CD14-positive monocyte (primary cell): ENCODE measurements around the gene FANCI. TPM values are rescaled to one million over a fixed set of nuclear protein-coding genes. Genes with fewer than 3 reads are reported as not detected.
"Not testable (repeated sequence)": the region's sequence is repeated elsewhere in the genome, so short reads cannot be mapped to it uniquely, and the experiment has no call there.

Source experiments
- DNase-seq, 3 donors: peaks; one replicate each; pipeline ENCODE4 v3.0.0-alpha.2; 2011 to 2022
- H2AFZ ChIP-seq: 2 replicates; pipeline ENCODE4 v1.6.0; 2012; ENCODE audit warnings: mild to moderate bottlenecking, low read depth, low read length, inconsistent platforms; ENCODE audit not compliant: insufficient read depth, poor library complexity, severe bottlenecking
- H3K27ac ChIP-seq, 2 donors: 1 replicate in 1 of 2; 2 replicates in 1 of 2; pipeline ENCODE4 v1.5.1; 2012 to 2013; ENCODE audit warnings: low read length in 2 of 2, control low read depth in 1 of 2, inconsistent platforms in 1 of 2, low read depth in 1 of 2, mild to moderate bottlenecking in 1 of 2
- H3K27me3 ChIP-seq, 2 donors: one replicate each; pipeline versions ENCODE4 v1.6.0 to v1.6.1; 2011 to 2013; ENCODE audit warnings: low read length in 2 of 2; ENCODE audit not compliant: control insufficient read depth in 2 of 2, insufficient read depth in 2 of 2
- H3K36me3 ChIP-seq, 2 donors: replicated peaks in 1 of 2; 1 replicate in 1 of 2; 2 replicates in 1 of 2; pipeline versions ENCODE4 v1.5.1 to v1.6.1; 2012 to 2013; ENCODE audit warnings: low read length in 2 of 2, control low read depth in 1 of 2, inconsistent platforms in 1 of 2, mild to moderate bottlenecking in 1 of 2; ENCODE audit not compliant: insufficient read depth in 2 of 2, control insufficient read depth in 1 of 2
- H3K4me1 ChIP-seq, 2 donors: 1 replicate in 1 of 2; 2 replicates in 1 of 2; pipeline versions ENCODE4 v1.5.1 to v1.6.1; 2012 to 2013; ENCODE audit warnings: low read length in 2 of 2, control low read depth in 1 of 2, inconsistent platforms in 1 of 2, mild to moderate bottlenecking in 1 of 2, moderate library complexity in 1 of 2; ENCODE audit not compliant: insufficient read depth in 2 of 2, control insufficient read depth in 1 of 2
- H3K4me2 ChIP-seq: replicated peaks from 2 replicates; pipeline ENCODE3; 2012; ENCODE audit warnings: low read length, moderate library complexity, mild to moderate bottlenecking; ENCODE audit not compliant: poor library complexity, severe bottlenecking; ENCODE audit errors: extremely low read depth
- H3K4me3 ChIP-seq, 3 experiments: fragments of 200-600 bp in 1 of 3; sonication (generic) in 1 of 3; replicated peaks in 1 of 3; 1 replicate in 2 of 3; 2 replicates in 1 of 3; pipeline ENCODE4 v1.5.1; 2011 to 2013; ENCODE audit warnings: low read length in 3 of 3, mild to moderate bottlenecking in 3 of 3, control low read depth in 2 of 3, low read depth in 2 of 3, inconsistent platforms in 1 of 3, moderate library complexity in 1 of 3
- H3K79me2 ChIP-seq: 2 replicates; pipeline ENCODE4 v1.6.0; 2012; ENCODE audit warnings: mild to moderate bottlenecking, control low read depth, inconsistent platforms, low read length, moderate library complexity; ENCODE audit not compliant: insufficient read depth
- H3K9ac ChIP-seq: 2 replicates; pipeline ENCODE4 v1.6.0; 2017; ENCODE audit warnings: low read length, mild to moderate bottlenecking; ENCODE audit not compliant: insufficient read depth, poor library complexity, severe bottlenecking
- H3K9me3 ChIP-seq, 2 donors: replicated peaks in 1 of 2; 1 replicate in 1 of 2; 2 replicates in 1 of 2; pipeline versions ENCODE4 v1.5.1 to v1.6.1; 2012 to 2013; ENCODE audit warnings: low read length in 2 of 2, control low read depth in 1 of 2; ENCODE audit not compliant: control insufficient read depth in 1 of 2, insufficient read depth in 1 of 2
- H4K20me1 ChIP-seq: 2 replicates; pipeline ENCODE4 v1.6.0; 2012; ENCODE audit warnings: mild to moderate bottlenecking, low read length, control low read depth, moderate library complexity; ENCODE audit not compliant: insufficient read depth
- H3K27ac Mint-ChIP-seq, 7 donors: one replicate each; pipeline ENCODE4 v1.8.0; 2020; ENCODE audit warnings: mild to moderate bottlenecking in 7 of 7, mixed read lengths in 7 of 7, moderate library complexity in 6 of 7, inconsistent platforms in 2 of 7
- H3K27me3 Mint-ChIP-seq, 3 donors: one replicate each; pipeline ENCODE4 v1.8.0; 2021 to 2022; ENCODE audit warnings: low read depth in 3 of 3, mild to moderate bottlenecking in 3 of 3, mixed read lengths in 3 of 3, moderate library complexity in 3 of 3, inconsistent platforms in 1 of 3
- H3K36me3 Mint-ChIP-seq, 2 donors: one replicate each; pipeline ENCODE4 v1.8.0; 2020; ENCODE audit warnings: mixed read lengths in 2 of 2, inconsistent platforms in 1 of 2, mild to moderate bottlenecking in 1 of 2
- H3K4me1 Mint-ChIP-seq: one replicate; pipeline ENCODE4 v1.8.0; 2020; ENCODE audit warnings: mild to moderate bottlenecking, mixed read lengths
- H3K4me3 Mint-ChIP-seq, 2 donors: one replicate each; pipeline ENCODE4 v1.8.0; 2020; ENCODE audit warnings: mild to moderate bottlenecking in 2 of 2, mixed read lengths in 2 of 2, moderate library complexity in 1 of 2
- H3K9me3 Mint-ChIP-seq, 7 donors: one replicate each; pipeline ENCODE4 v1.8.0; 2020 to 2022; ENCODE audit warnings: mixed read lengths in 7 of 7, mild to moderate bottlenecking in 6 of 7, moderate library complexity in 6 of 7, inconsistent platforms in 2 of 7
- CTCF ChIP-seq: fragments of 200-600 bp; IDR thresholded peaks from one replicate; pipeline ENCODE4 v1.8.0; 2022; ENCODE audit warnings: antibody characterized with exemption, mild to moderate bottlenecking
- WGBS: methylation state at CpG from one replicate; pipeline ENCODE4 v1.1.5; 2013; ENCODE audit warnings: missing lambda C conversion rate; ENCODE audit not compliant: insufficient coverage; 5-methylcytosine and 5-hydroxymethylcytosine counted together
- intact Hi-C, 2 donors: fragments of 100-400 bp; cut with micrococcal nuclease; formaldehyde crosslinking; loops; one replicate each; pipeline versions ENCODE4 v1.15.0 to v1.15.1; 2023
- polyA plus RNA-seq, 3 donors: library from polyadenylated mRNA; depleted of rRNA in 1 of 3; unstranded in 2 of 3; stranded (reverse) in 1 of 3; fragments of 300-500 nt in 2 of 3; fragments of >200 nt in 1 of 3; fragmentation: Illumina TruSeq in 2 of 3; gene quantifications; 1 replicate in 2 of 3; 2 replicates in 1 of 3; pipeline ENCODE4 v1.2.3, GENCODE V29; 2012 to 2021

Gene FANCI
- polyA plus RNA-seq, 3 donors = 1.4 to 2.6 (median 1.5) TPM

- no peak overlapping the region for H3K4me3 ChIP-seq
- no peak for TF ChIP-seq CTCF
Measured at GRCh38 chr15:89231832-89232231, 11.9 kb upstream of the FANCI start.

GRCh38 chr15:89239883-89240810 is 3.6 kb upstream of the FANCI start:
- not testable (repeated sequence) for H3K4me3 Mint-ChIP-seq, H3K36me3 ChIP-seq, H3K4me3 ChIP-seq, H3K9ac ChIP-seq, H4K20me1 ChIP-seq, H3K27me3 Mint-ChIP-seq, H3K27me3 ChIP-seq, H2AFZ ChIP-seq, H3K4me2 ChIP-seq, H3K36me3 Mint-ChIP-seq, H3K27ac ChIP-seq, H3K9me3 ChIP-seq
- WGBS = 96% methylated on average over 5 of the region's 12 CpGs
- Mint-ChIP-seq H3K27ac (peak overlapping the region in 3 of 7 donors; percentile 6 to 80 (median 22)), H3K9me3 (peaks cover 0 to 12% (median 3%) of the 10 kb centered on the region in 7 donors), H3K4me1 (peaks cover 34% of the 10 kb centered on the region)
- intact Hi-C loops = loop anchor here in 1 of 2 donors (5.0 kb wide), 1 partner anchor 33 kb away; no protein-coding TSS in a partner anchor
- peak in 1 of 3 donors; percentile 20 for DNase-seq
- H3K4me1 ChIP-seq = peaks cover 12 to 18% of the 10 kb centered on the region in 2 donors
- H3K79me2 ChIP-seq = peaks cover 11% of the 10 kb centered on the region

More at GRCh38 chr15:89231832-89232231, 11.9 kb upstream of the FANCI start:
- Histone ChIP-seq H2AFZ (no peak overlapping the region), H4K20me1 (no peaks in the 10 kb centered on the region), H3K27ac (no peak overlapping the region), H3K9ac (no peak overlapping the region), H3K9me3 (no peaks in the 10 kb centered on the region), H3K4me2 (no peak overlapping the region), H3K79me2 (no peaks in the 10 kb centered on the region), H3K4me1 (no peaks in the 10 kb centered on the region), H3K36me3 (no peaks in the 10 kb centered on the region), H3K27me3 (no peaks in the 10 kb centered on the region)
- DNase-seq = no peak
- no peaks in the 10 kb centered on the region for H3K36me3 Mint-ChIP-seq
- no peak overlapping the region for H3K4me3 Mint-ChIP-seq
- intact Hi-C loops = no loop called here
- H3K27ac Mint-ChIP-seq = no peak overlapping the region
- no peaks in the 10 kb centered on the region for H3K4me1 Mint-ChIP-seq
- peaks cover 0 to 4% (median 0%) of the 10 kb centered on the region in 7 donors for H3K9me3 Mint-ChIP-seq
- H3K27me3 Mint-ChIP-seq = peaks cover 3 to 13% (median 6%) of the 10 kb centered on the region in 3 donors
